ENCODE results near the gene GREM2. TPM values are rescaled to one million over a fixed set of nuclear protein-coding genes. Genes with fewer than 3 reads are reported as not detected.

The GREM2 gene
- total and polyA plus RNA-seq, 2 donors (not counting 3 experiments of a cell fraction or from before 2014, with no cell fraction given), result not detected

GRCh38 chr1:240618946-240619345 lies 7.0 kb upstream of the GREM2 start:
- intact Hi-C loops (cut with micrococcal nuclease), result loop anchor here (10.0 kb wide), 1 partner anchor 164 kb away; no protein-coding TSS in a partner anchor

More at GRCh38 chr1:240618946-240619345, 7.0 kb upstream of the GREM2 start:
- H3K4me3 ChIP-seq (replicated peaks in 1 of 3; ENCODE audit: insufficient read depth in 1 of 3, low read depth in 1 of 3, low read length in 3 of 3), result no peak overlapping the region
- no peaks in the 10 kb centered on the region for H3K9me1 ChIP-seq (replicated peaks; ENCODE audit: control insufficient read depth, extremely low read depth, insufficient read depth, low read length)
- no peak overlapping the region for H3K27ac ChIP-seq (ENCODE audit: insufficient read depth, low read depth, low read length)
- dilution Hi-C loops (cut with MboI; ENCODE audit: extremely low pct_ligation_motif_present, low sequenced_read_pairs), result no loop called here
- H3K36me3 ChIP-seq (ENCODE audit: control insufficient read depth in 2 of 2, extremely low read depth in 1 of 2, insufficient read depth in 2 of 2, low read length in 2 of 2), result no peaks in the 10 kb centered on the region
- ChIA-PET POLR2A (no interaction called here), CTCF (no interaction called here)
- no TSS peak for BruUV-seq (replicated peaks)
- no peaks in the 10 kb centered on the region for H3K27me3 ChIP-seq (ENCODE audit: control insufficient read depth in 2 of 2, insufficient read depth in 2 of 2, low read length in 2 of 2)
- H3K4me2 ChIP-seq (ENCODE audit: insufficient read depth, low read length), result no peak overlapping the region
- TF ChIP-seq JUN (IDR thresholded peaks at IDR 0.05; ENCODE audit: borderline replicate concordance, insufficient read depth, insufficient read length, low read depth) (no peak), GATA2 (IDR thresholded peaks at IDR 0.05; ENCODE audit: insufficient read depth, insufficient read length, low read depth, low read length) (no peak), EZH2 (IDR thresholded peaks at IDR 0.05; ENCODE audit: borderline replicate concordance, low read depth, low read length, severe bottlenecking) (no peak), FOS (IDR thresholded peaks at IDR 0.05; ENCODE audit: borderline replicate concordance, insufficient read depth, low read length) (no peak), POLR2A (IDR thresholded peaks at IDR 0.05; ENCODE audit: low read depth, low read length) (no peak), POLR2AphosphoS5 (IDR thresholded peaks at IDR 0.05; ENCODE audit: insufficient read depth, low read depth, low read length) (no peak), MAX (IDR thresholded peaks at IDR 0.05; ENCODE audit: insufficient read depth, insufficient read length) (no peak), MYC (IDR thresholded peaks at IDR 0.05; ENCODE audit: low read depth, low read length) (no peak)
- TF ChIP-seq, protein P1, sequence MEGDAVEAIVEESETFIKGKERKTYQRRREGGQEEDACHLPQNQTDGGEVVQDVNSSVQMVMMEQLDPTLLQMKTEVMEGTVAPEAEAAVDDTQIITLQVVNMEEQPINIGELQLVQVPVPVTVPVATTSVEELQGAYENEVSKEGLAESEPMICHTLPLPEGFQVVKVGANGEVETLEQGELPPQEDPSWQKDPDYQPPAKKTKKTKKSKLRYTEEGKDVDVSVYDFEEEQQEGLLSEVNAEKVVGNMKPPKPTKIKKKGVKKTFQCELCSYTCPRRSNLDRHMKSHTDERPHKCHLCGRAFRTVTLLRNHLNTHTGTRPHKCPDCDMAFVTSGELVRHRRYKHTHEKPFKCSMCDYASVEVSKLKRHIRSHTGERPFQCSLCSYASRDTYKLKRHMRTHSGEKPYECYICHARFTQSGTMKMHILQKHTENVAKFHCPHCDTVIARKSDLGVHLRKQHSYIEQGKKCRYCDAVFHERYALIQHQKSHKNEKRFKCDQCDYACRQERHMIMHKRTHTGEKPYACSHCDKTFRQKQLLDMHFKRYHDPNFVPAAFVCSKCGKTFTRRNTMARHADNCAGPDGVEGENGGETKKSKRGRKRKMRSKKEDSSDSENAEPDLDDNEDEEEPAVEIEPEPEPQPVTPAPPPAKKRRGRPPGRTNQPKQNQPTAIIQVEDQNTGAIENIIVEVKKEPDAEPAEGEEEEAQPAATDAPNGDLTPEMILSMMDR (IDR thresholded peaks at IDR 0.05; ENCODE audit: extremely low read depth in 1 of 2, insufficient read depth in 1 of 2, low read depth in 1 of 2, low read length in 2 of 2), result no peak
- H3K79me2 ChIP-seq (ENCODE audit: control insufficient read depth, insufficient read depth, low read length), result no peaks in the 10 kb centered on the region
- H3K4me1 ChIP-seq (ENCODE audit: control insufficient read depth, extremely low read depth, insufficient read depth, low read length), result no peaks in the 10 kb centered on the region
- H3K9me3 ChIP-seq (replicated peaks; ENCODE audit: control insufficient read depth, insufficient read depth, low read length), result no peaks in the 10 kb centered on the region
- H2AFZ ChIP-seq (ENCODE audit: low read depth, low read length), result no peak overlapping the region
- no peak overlapping the region for H3K9ac ChIP-seq (replicated peaks; ENCODE audit: extremely low read depth, insufficient read depth, low read length)
- DNase-seq (ENCODE audit: low read depth, low spot score), result no peak
- no peaks in the 10 kb centered on the region for H4K20me1 ChIP-seq (replicated peaks; ENCODE audit: control insufficient read depth, extremely low read depth, insufficient read depth, low read length)
- no peak for FAIRE-seq
